Adrenal gland (tissue), 12 donors: Measurements from ENCODE around the gene PLEKHA7. TPM values are rescaled to one million over a fixed set of nuclear protein-coding genes. Genes with fewer than 3 reads are reported as not detected.

Experiments used
- DNase-seq, 7 donors: peaks; one replicate each; pipeline ENCODE4 v3.0.0-alpha.2; 2019 to 2020
- H3K27ac ChIP-seq, 5 donors: fragments of 200-600 bp; sonication (generic) in 4 of 5; 1 replicate in 3 of 5; 2 replicates in 2 of 5; pipeline versions ENCODE4 v1.5.1 to v1.8.0; 2016 to 2020; ENCODE audit warnings: mild to moderate bottlenecking in 1 of 5
- H3K27me3 ChIP-seq: fragments of 200-600 bp; 2 replicates; pipeline ENCODE4 v1.8.0; 2021
- H3K36me3 ChIP-seq, 2 donors: fragments of 200-600 bp; replicated peaks in 1 of 2; 1 replicate in 1 of 2; 2 replicates in 1 of 2; pipeline versions ENCODE4 v1.5.1 to v1.8.0; 2018 to 2022
- H3K4me1 ChIP-seq, 2 donors: fragments of 200-600 bp; replicated peaks in 1 of 2; 1 replicate in 1 of 2; 2 replicates in 1 of 2; pipeline versions ENCODE4 v1.5.1 to v1.8.0; 2018 to 2021
- H3K4me3 ChIP-seq, 4 donors: fragments of 200-600 bp; sonication (generic) in 3 of 4; one replicate each; pipeline ENCODE4 v1.5.1; 2016 to 2018
- H3K9me3 ChIP-seq, 3 donors: fragments of 200-600 bp; sonication (generic) in 1 of 3; replicated peaks in 1 of 3; 1 replicate in 2 of 3; 2 replicates in 1 of 3; pipeline versions ENCODE4 v1.5.1 to v1.8.0; 2016 to 2021
- CTCF ChIP-seq, 6 experiments: fragments of 450-650 bp in 4 of 6; fragments of 200-600 bp in 2 of 6; sonication (generic) in 1 of 6; IDR thresholded peaks; 1 replicate in 5 of 6; 2 replicates in 1 of 6; pipeline versions ENCODE4 v1.5.1 to v1.8.0; 2016 to 2021; ENCODE audit warnings: antibody characterized with exemption in 6 of 6, mild to moderate bottlenecking in 2 of 6, moderate library complexity in 1 of 6
- POLR2A ChIP-seq, 2 donors: fragments of 450-650 bp; IDR thresholded peaks; one replicate each; pipeline ENCODE4 v1.6.1; 2017; ENCODE audit warnings: antibody characterized with exemption in 2 of 2, mild to moderate bottlenecking in 2 of 2, moderate library complexity in 1 of 2
- WGBS, 4 donors: extraction: QIAGEN DNeasy Blood & Tissue Kit in 2 of 4; methylation state at CpG; one replicate each; pipeline versions ENCODE4 v1.1.5 to v1.1.7; 2013 to 2017; 5-methylcytosine and 5-hydroxymethylcytosine counted together
- intact Hi-C, 2 donors: fragments of 100-400 bp; cut with DNase I; formaldehyde crosslinking; loops; one replicate each; pipeline versions ENCODE4 v1.14.1 to v1.15.0; 2022 to 2023
- polyA plus RNA-seq, 3 donors: library from polyadenylated mRNA; stranded (reverse); fragments of 200-250 nt in 2 of 3; fragments of 350-450 nt in 1 of 3; fragmentation: Illumina TruSeq in 1 of 3; extraction: RNeasy Lipid Tissue Mini Kit (QIAGEN cat#74804) in 1 of 3; gene quantifications; one replicate each; pipeline ENCODE4 v1.2.3, GENCODE V29; 2013 to 2014
- total RNA-seq, 9 donors: library from RNA; depleted of rRNA in 4 of 9; stranded (reverse); fragments of >200 nt in 4 of 9; fragments of 120-200 nt in 1 of 9; fragmentation: NEBNext Ultra II Directional in 1 of 9; extraction: Animal tissue kit (Norgen Biotek cat#: 25700) in 1 of 9; gene quantifications; one replicate each; pipeline versions ENCODE4 v1.1.0 to v1.2.4, GENCODE V29; 2013 to 2023
- donor health status: healthy with polysubstance abuse.
- donor health status: Bipolar disorder and iron deficiency.
- donor health status: DM: yes; HTN: yes; CAD: no.
- donor health status: DM: no; HTN: no; CAD: no.
- donor health status: DM: no; HTN: no; CAD: no.
- donor health status: DM: yes; HTN: yes; CAD: no.

The PLEKHA7 gene
- total and polyA plus RNA-seq, 12 donors, result 0.54 to 23.7 (median 2.7) TPM

- TF ChIP-seq POLR2A (IDR thresholded peaks at IDR 0.05) (no peak), CTCF (IDR thresholded peaks at IDR 0.05) (no peak)
- no peaks in the 10 kb centered on the region for H3K9me3 ChIP-seq
- H3K27me3 ChIP-seq, result no peaks in the 10 kb centered on the region
- no peak overlapping the region for H3K27ac ChIP-seq
- WGBS, 4 donors, result 84 to 91% (median 87%) methylated on average over 4 of the region's 4 CpGs
- no peak for DNase-seq
- no peaks in the 10 kb centered on the region for H3K36me3 ChIP-seq
- intact Hi-C loops, result no loop called here
- no peak overlapping the region for H3K4me3 ChIP-seq
- peaks cover 2 to 6% of the 10 kb centered on the region in 2 donors for H3K4me1 ChIP-seq
Observed at GRCh38 chr11:16796311-16796710, 217.9 kb downstream of the PLEKHA7 start.

GRCh38 chr11:16795146-16795545 is 219.1 kb downstream of the PLEKHA7 start:
- WGBS, 4 donors, result 79 to 88% (median 84%) methylated on average over 8 of the region's 8 CpGs
- no peak overlapping the region for H3K4me3 ChIP-seq
- intact Hi-C loops, result no loop called here
- H3K4me1 ChIP-seq, result peaks cover 4 to 9% of the 10 kb centered on the region in 2 donors
- no peak for TF ChIP-seq POLR2A (IDR thresholded peaks at IDR 0.05)
- TF ChIP-seq CTCF (IDR thresholded peaks at IDR 0.05), result no peak
- H3K36me3 ChIP-seq, result no peaks in the 10 kb centered on the region
- no peaks in the 10 kb centered on the region for H3K27me3 ChIP-seq
- H3K27ac ChIP-seq, result peak overlapping the region in 2 of 5 donors; percentile 46 to 52
- peak in 2 of 7 donors; percentile 37 to 39 for DNase-seq
- H3K9me3 ChIP-seq, result no peaks in the 10 kb centered on the region

- DNase-seq, result no peak
- no peaks in the 10 kb centered on the region for H3K27me3 ChIP-seq
- H3K36me3 ChIP-seq, result no peaks in the 10 kb centered on the region
- no peak overlapping the region for H3K4me3 ChIP-seq
- intact Hi-C loops, result no loop called here
- 89 to 93% (median 91%) methylated on average over 17 of the region's 17 CpGs for WGBS, 4 donors
- H3K9me3 ChIP-seq, result no peaks in the 10 kb centered on the region
- H3K27ac ChIP-seq, result peak overlapping the region in 1 of 5 donors; percentile 46
- peaks cover 4 to 9% of the 10 kb centered on the region in 2 donors for H3K4me1 ChIP-seq
- TF ChIP-seq POLR2A (IDR thresholded peaks at IDR 0.05) (no peak), CTCF (IDR thresholded peaks at IDR 0.05) (no peak)
Observed at GRCh38 chr11:16794047-16794818, 220.0 kb downstream of the PLEKHA7 start.

GRCh38 chr11:16793511-16793910 is 220.7 kb downstream of the PLEKHA7 start:
- WGBS, 4 donors, result 88 to 96% (median 91%) methylated on average over 3 of the region's 3 CpGs
- no peak overlapping the region for H3K27ac ChIP-seq
- H3K9me3 ChIP-seq, result no peaks in the 10 kb centered on the region
- TF ChIP-seq POLR2A (IDR thresholded peaks at IDR 0.05), result no peak
- no peak for TF ChIP-seq CTCF (IDR thresholded peaks at IDR 0.05)
- DNase-seq, result no peak
- H3K36me3 ChIP-seq, result no peaks in the 10 kb centered on the region
- no peaks in the 10 kb centered on the region for H3K27me3 ChIP-seq
- intact Hi-C loops, result no loop called here
- peaks cover 4 to 10% of the 10 kb centered on the region in 2 donors for H3K4me1 ChIP-seq
- H3K4me3 ChIP-seq, result no peak overlapping the region
